Epidermal melanocyte (primary cell): ENCODE measurements around the gene THADA.

ENCODE experiments used
- DNase-seq: peaks from one replicate; pipeline ENCODE4 v3.0.0; 2011; ENCODE audit warnings: low spot score; ENCODE audit not compliant: insufficient read length

The THADA gene

DNA sequence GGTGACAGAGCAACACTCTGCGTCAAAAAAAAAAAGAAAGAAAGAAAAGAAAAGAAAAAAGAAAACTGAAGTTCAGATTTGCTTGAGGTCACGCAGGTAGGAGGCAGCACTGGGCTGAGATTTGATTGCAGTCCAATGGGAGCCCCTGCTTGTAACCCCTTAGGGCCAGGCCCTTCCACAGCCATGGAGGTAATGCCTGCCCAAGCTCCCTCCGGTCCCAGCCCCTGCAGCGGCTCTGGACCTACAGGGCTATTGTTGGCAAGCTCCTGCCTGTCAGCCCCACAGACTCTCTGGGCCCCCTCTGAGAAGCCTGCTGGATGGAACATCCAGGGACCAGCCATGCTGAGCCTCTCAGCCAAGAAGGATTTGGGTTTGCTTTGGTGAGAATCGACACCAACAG is 381.6 kb downstream of the THADA start:
- no peak for DNase-seq

DNA sequence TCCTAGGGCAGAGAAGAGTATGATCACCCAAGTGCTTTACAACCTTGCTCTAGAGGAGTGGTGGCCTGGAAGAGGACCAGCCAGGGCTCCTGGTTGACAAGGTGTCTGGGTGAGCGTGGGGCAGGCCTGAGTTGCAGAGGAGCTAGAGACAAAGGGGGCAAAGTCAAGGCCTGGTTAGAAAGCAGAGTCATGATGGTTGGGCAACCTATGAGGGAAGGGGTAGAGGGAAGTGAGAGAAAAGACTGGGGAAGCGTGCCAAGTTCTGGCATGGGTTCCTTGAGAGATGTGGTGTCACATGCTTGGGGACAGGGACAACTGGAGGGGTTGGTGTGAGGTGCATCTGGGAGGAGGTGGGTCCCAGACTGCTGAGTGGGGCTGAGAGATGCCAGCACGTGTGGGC is 382.9 kb downstream of the THADA start:
- no peak for DNase-seq

DNA sequence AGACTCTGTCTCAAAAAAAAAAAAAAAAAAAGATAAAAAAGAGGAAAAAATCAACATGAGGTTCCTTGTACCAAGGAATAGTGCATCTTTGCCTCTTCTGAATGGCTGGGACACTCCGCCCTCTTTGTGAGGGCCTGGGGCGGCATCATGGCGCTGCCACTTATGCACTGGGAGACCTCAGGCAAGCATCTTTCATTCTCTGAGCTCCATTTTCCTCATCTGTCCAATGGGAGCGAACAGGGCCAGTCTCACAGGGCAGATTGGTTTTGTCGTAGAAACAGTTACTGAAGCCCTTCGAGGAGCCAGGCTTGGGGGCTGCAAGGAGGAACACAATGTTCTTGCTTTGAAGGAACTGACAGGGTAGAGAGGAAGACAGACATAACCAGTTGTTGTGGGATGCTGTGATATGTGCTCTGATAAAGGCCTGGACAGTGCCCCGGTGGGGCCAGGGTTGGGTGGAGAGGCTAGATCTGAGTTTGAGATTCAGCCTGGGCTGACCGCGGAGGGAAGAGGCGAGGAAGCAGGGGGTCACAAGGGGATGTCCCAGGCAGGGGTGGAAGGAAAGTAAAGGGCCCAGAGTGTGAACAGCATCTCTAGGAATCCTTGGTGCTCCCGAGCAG is 383.5 kb downstream of the THADA start:
- no peak for DNase-seq

DNA sequence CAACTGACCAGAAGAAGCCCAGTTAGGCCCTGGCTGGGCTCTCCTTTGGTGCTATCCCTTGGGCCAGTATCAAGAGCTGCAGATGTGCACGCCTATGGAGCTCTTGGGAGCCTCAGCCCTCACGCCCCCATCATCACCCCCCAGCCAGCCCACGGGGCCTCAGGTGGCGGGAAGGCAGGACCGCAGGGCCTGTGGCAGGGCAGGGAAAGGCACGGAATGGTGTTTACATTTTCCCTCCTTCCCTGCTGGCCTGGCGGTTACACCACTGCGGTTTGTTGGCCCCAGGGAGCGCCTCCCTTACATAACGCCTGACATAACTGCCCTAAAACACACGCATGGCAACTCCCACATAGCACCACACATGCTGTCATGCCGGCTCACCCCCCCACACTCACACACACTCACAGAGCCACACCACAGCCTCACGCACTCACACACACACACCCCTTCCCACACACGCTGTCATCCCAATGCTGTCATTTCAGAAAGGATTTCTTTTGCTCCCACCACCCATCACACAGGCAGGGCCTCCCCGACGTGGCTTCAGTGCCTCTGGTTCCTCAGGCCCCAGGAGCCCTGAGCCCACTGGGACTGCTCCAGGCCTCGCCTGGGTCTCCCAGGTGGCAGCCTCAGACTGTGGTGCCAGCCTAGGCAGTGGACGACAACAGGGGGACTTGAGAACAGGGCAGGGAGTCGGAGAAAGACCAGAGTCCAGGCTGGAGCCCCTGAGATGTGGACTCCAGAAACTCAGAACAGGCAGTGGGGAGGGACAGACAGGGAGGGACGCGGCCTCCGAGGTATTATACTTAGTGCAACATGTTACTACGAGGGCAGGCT is 385.2 kb downstream of the THADA start:
- no peak for DNase-seq

DNA sequence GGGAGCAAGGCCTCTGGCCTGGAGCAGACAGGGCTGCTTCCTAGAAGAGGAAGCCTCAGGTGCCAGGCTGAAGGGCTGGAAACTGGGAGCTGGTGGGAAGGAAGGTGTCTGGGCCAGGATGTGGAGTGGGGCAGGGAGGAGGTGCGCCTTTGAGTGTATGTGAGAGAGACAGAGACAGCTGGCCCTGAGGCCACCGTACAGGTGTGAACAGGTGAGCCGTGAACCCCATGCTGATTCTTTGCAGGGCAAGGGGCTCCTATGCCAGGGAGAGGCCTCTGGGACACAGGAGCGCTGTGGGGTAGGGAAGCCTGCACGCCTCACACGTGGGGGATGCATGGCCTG is 385.7 kb downstream of the THADA start:
- no peak for DNase-seq

DNA sequence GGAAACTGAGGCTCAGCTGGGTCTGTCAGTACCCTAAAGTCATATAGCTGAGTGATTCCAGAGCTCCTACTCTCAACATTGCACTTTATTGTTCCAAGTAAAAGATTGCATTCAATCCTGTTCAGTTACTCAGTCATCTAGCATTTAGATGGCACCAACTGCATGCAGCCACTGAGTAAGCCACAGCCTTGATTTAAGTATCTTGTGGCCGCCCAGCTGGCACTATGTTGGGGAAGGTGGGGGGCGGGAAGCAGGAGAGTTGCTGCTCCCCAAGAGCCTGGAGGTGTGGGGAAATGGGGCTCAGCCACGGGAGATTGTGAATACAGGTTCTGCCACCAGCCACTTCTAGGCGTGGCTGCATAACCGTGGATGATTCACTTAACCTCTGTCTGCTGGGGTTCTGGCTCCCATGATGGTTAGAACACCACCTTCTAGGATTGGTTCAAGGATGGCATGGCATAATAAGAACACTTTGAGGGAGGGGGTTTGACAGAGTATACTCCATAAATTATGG is 386.6 kb downstream of the THADA start:
- no peak for DNase-seq

DNA sequence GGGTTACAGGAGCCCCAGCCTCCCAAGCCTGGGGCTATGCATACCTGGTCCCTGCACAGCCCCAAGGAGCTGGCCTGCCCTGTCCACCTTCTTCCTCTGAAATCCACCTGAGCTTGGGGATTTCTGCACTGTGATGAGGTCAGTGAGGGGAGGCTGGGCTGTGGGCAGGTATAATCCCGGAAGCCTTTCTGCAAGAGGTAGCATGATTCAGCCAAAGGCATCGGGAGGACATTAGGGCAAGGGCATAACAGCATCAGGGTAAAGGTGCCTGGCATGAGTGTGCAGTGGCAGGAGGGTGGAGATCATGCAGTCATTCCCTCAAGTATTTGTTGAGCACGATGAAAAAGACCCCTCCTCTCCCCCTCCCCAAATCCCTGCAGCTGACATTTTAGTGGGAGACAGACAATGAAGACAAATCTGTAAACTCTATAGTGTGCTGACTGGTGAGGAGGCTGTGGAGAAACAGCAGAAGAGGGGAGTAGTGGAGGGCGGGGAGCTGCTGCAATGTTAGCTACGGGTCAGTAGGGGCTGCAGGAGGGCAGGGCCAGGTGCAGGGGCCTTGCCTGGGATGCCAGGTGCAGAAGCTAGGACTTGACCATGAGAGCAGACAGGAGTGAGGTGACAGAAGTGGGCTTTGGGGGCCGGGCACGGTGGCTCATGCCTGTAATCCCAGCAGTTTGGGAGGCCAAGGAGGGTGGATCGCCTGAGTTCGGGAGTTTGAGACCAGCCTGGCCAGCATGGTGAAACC is 388.1 kb downstream of the THADA start:
- DNase-seq = no peak

DNA sequence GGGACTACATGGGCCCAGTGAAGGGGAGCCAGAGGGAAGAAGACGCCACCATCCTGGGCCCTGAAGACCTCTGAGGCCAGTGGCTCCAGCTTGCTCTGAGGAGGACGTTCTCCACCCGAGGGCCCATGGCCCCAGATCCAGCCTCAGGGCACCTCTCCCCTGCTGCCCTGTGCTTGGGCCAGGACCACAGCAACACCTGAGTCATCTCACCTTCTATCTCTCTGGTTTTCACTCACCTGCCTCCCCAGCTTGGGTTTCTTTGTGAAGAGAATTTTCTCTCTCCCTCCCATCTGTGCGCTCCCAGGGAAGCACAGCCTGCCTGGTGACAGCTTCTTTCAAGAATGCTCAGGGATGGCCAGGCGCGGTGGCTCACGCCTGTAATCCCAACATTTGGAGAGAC is 389.2 kb downstream of the THADA start:
- DNase-seq = no peak

DNA sequence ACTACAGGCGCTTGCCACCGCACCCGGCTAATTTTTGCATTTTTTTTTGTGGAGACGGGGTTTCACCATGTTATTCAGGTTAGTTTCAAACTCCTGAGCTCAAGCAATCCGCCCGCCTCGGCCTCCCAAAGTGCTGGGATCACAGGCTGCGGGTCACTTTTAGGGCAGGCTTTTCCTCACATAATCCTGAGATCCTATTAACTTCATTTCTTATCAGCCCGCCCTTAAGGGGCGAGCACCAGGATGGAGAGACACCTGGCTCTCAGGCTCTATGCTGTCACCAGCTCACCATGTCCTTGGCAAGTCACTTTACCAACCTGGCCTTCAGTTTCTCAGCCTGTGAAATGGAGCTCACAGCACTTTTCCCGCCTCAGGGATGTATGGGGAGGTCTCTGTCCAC is 392.5 kb downstream of the THADA start:
- DNase-seq = no peak

DNA sequence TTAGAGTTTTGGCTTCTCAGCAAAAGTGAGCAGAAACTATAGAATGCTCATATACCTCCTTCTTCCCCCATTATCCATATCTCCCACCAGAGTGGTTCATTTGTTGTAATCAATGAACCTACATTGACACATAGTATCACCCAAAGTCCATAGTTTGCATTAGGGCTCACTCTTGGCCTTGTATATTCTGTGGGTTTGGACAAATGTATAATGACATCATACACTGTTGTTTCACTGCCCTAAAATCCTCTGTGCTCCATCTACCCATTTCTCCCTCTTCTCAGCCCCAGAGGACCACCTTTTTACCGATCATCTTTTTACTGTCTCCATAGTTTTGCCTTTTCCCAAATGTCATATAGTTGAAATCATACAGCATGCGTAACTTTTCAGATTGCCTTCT is 393.5 kb downstream of the THADA start:
- no peak for DNase-seq

DNA sequence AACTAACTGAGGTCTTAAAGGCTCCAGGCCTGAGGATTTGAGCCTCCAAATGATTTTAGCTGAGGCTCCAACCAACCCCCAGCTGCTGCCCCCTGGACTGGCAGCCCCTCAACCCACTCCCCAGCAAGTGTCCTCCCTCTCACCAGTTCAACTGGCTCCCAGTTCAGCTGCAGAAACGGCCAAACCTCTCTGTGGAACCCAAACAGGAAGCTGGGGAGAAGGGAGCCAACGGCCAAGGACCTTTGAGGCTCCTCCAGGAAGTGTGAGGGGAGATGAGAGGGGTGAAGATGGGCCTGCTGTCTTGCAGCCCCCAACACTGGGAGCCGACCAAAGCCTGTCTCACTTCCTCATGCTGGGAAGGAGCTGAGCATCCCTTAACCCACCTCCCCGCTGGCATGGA is 394.3 kb downstream of the THADA start:
- DNase-seq = no peak

DNA sequence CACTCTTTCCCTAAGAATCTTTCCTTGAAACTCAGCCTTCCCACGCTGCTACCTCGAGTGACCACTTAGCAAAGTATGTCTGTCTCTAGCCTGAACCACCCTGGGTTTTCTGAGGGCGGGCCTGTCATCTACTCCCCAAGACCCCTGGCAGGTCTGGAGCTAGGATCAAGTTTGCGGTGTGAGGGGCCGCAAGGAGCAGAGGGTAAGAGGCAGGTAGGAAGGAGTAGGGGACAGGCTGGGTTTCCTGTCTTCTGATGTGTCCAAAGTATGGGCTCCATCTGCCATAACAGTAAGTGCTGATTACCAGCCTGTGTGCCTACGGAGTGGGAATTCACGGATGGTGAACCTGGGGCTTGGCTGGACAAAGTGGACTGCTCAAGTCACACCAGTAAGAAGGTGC is 394.8 kb downstream of the THADA start:
- no peak for DNase-seq

DNA sequence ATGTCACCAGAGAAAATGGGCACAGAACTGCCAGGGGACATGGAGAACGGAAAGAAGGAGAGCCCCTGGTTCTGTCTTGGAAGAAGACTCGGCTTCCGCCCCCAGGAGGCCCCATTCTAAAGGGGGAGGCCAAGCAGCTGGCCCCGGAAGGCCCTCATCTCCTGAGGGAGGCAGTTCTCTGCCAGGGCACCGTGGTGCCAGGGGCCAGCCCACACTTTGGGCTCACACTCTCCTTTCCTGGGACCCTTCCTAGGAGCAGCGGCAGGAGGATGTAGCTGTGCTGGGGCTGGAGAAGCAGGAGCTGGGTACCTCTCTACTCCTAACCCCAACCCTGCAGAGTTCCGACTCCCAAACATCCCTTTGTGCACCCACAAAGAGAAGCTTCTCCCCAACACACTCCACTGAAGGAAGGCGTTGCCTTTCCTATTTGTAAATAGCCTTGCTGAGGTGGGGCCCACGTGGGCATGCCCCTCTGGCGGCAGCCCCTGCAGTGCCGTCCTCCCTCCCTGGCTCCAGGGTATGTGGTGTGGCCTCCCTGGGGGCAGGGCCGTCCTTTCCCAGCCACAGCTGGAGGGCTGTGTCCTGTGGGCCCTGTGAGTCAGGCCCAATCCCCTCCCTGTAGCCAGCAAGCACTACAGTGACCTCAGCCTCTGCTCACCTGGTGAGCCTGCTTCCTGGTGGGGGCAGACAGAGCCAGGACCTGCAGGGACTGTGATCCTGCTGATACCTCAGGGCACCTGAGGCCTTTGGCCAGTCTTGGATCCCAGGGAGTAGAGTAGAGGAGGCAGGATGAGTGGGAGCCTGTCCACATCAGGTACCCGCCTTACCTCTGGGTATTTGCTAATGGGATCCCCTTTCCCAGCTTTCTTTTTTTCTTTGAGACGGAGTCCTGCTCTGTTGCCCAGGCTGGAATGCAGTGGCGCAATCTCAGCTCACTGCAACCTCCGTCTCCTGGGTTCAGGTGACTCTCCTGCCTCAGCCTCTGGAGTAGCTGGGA is 396.0 kb downstream of the THADA start:
- no peak for DNase-seq

DNA sequence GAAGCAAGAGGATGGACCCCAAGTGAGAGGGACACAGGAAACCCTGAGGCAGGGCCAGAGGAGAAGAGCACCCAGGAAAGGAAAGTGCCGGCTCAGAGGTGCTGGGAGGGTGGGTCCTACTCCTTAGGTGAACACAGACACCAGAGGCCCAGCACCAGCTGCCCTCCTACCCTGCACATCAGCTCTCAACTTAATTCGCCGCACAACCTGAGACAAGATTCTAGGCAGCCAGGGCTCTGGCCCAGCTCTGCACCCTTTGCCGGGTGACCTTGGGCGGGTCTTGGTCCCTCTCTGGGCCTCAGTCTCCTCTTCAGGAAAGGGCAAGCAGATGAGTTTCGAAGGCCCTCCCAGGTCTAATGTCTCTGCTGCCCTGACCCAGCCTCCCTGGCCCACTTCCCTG is 397.6 kb downstream of the THADA start:
- no peak for DNase-seq

DNA sequence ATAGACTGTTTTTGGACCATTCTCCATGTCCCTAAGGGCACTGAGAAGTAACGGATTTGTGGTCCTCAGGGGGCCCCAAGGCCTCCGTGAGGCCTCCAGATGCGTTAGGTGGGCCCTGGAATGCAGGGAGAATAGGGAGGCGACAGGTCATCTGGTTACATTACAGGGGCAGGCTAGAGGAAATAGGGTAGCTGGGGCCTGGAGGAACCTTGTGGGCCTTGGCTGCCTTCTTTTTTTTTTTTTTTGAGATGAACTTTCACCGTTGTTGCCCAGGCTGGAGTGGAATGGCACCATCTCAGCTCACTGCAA is 398.3 kb downstream of the THADA start:
- no peak for DNase-seq

DNA sequence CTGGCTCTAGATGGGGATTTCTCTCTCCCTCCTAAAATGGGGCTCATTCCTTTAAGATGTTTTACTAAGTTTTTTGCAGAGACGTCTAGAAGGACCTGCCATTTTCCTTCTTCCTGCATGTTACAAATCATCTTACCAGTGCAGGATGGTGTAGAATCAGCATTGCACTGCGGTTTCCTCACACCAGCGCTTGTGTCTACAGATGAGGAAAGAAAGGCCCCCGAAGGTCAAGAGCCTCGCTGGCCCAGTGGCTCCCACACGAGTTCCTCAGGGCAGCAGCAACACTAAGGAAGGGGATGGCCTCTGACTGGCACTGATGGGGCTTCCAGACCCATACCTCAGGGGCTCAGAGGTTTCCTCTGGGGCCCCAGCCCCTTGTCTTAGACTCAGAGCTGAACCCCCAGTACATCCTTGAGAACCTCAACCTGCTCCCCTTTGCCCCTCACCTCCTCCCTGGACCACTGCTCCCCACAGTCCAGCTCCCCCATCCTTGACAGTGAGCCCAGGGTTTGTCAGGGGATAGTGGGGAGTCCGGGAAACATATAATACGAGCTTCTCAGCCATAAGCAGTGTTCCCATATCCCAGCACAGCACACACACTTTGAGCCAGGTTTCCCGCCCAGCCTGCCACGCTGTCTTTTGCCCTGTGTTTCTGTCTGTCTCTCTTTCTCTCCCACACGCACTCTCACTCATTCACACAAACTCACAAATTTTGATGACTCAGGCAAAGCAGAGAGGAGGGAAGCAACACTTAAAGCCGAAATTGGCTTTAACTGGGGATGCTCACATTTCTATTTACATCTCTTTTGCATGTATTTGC is 398.9 kb downstream of the THADA start:
- DNase-seq = no peak

DNA sequence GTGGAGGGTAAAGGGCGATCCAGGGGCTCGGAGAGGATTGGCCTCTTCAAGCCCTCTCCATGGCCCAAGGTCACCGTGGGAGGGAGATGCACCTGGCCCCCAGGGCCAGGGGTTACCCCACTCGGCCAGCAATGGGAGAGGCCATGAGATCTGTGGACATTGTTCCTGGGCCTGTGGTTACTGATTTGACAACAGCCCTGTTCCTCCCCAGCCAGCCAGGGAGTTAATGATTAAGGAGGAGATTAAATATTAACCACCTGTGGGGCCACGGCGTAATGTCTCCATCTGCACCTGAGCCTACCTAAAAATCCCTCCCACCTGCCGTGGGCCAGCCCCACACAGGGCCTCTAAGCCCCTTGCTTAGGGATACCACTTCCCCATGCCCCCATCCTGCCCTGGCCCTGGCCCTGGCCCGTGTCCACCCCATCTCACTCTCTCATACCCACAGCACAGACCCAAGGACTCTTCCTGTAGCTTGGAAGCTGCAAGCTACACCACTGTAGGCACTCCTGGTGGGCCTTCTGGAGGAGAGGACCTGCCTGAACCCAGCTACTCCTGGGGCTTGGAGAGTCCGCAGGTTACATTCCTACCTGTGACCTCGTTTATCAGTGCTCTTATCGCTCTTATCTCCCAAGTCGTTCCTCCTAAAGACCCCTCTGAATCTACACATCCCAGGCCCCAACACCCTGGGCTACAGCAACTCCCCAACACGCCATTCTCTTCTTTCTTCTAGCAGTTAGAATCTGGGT is 401.5 kb downstream of the THADA start:
- DNase-seq = no peak

DNA sequence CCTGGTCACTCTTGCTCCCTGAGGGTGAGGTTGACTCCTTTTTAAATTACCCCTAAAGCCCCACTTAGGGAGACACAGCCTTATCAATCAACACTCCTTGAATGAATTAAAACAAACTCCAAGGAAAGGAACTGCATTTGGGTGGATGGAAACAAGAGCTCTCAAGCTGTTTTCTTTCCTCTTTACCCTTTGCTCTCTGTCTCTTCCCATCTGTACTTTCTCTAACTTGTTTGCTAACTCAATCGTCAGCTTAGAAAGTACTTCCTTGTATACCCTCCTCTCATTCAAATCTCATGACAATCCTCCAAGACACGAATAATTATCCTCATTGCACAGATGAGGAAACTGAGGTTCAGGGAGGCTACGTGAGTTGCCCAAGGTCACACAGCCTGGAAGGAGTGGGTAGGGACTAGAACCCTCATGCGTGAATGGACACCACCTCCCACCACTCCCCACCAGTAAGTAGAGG is 402.2 kb downstream of the THADA start:
- DNase-seq = no peak

DNA sequence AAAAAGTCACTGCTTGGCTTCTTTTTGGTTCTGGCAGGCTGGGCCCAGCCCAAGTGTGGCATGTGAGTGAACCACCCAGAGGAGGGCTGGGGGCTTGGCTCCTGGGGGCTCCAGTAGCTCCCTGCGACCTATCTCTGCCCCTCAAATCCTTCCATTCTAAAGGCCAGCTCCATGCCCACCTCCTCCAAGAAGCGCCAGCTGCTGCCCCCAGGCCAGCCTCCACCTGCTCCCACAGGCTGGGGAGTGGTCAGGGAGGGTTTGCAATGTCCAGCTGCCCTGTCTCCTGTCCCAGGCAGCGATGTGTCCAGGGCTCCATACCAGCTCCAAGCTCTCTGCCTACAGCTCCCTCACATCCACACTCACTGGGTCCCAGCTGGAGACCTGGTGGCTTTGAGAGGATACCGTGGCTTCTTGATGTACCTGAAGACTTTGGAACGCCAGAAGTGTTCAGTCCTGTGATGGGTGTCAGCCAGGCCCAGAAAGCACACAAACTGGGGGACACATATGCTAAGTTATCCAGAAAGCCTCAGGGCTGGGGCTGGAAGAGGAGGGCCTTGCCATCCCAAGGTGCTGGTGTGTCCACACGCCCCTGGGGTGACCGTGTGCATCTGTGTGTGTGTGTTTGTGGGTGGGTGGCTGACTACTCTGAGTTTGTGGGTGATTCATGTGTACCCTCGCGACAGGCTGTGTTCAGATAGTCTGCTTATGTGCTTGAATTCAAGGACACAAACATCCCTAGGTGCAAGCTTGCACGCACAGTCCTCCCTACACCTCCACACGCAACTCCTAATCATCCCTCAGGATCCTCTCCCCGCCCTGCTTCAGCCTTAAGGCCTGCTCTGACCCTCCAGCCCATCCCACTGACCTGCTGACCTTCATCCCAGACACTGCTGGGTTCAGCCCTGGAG is 402.8 kb downstream of the THADA start:
- no peak for DNase-seq
